Prostate gland (tissue), 1 donor: ENCODE measurements around the gene PPP2R5B.

ENCODE experiments used
- POLR2A ChIP-seq: fragments of 450-650 bp; IDR thresholded peaks from one replicate; pipeline ENCODE4 v1.6.1; 2016; ENCODE audit warnings: antibody characterized with exemption, mild to moderate bottlenecking
- POLR2AphosphoS5 ChIP-seq: sonication (generic); formaldehyde crosslinking; IDR thresholded peaks from one replicate; pipeline ENCODE4 v1.6.1; 2017; ENCODE audit warnings: antibody characterized with exemption

GRCh38 chr11:64887757-64888405 lies 36.6 kb upstream of the PPP2R5B start:
- TF ChIP-seq POLR2AphosphoS5 (peak; percentile 55), POLR2A (no peak)
